ENCODE measurements around the gene PHKG2.

DNA sequence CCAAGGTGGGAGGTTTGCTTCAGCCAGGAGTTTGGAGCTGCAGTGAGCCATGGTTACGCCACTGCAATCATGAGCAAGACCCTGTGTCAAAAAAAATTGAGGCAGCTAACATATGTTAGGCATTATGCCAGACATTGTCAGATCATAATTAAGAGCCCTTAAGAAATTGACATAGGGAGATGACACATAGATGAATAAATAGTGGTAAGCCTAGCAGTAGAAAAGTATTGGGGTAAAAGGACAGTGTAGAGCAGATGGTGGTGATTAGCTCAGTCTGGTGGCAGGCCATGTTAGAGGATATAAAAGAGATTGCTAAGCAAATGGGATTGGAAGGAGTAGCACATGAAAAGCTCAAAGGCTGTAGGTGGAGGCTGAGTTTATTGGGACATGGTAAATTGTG is 26.6 kb upstream of the PHKG2 start:
- TF ChIP-seq, protein P1, sequence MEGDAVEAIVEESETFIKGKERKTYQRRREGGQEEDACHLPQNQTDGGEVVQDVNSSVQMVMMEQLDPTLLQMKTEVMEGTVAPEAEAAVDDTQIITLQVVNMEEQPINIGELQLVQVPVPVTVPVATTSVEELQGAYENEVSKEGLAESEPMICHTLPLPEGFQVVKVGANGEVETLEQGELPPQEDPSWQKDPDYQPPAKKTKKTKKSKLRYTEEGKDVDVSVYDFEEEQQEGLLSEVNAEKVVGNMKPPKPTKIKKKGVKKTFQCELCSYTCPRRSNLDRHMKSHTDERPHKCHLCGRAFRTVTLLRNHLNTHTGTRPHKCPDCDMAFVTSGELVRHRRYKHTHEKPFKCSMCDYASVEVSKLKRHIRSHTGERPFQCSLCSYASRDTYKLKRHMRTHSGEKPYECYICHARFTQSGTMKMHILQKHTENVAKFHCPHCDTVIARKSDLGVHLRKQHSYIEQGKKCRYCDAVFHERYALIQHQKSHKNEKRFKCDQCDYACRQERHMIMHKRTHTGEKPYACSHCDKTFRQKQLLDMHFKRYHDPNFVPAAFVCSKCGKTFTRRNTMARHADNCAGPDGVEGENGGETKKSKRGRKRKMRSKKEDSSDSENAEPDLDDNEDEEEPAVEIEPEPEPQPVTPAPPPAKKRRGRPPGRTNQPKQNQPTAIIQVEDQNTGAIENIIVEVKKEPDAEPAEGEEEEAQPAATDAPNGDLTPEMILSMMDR (IDR thresholded peaks at IDR 0.05): no peak
- no peak for TF ChIP-seq POLR2A (IDR thresholded peaks at IDR 0.05)

Measured in Peyer's patch (tissue), 4 donors.